ENCODE measurements around the gene AIM2. TPM values are rescaled to one million over a fixed set of nuclear protein-coding genes. Genes with fewer than 3 reads are reported as not detected.

The AIM2 gene
- total and polyA plus RNA-seq, 2 donors from 2014 or later = 4.6 TPM; not detected in 1

GRCh38 chr1:159091607-159092031, 15.1 kb upstream of the AIM2 start:
- intact Hi-C loops (cut with DNase I) = no loop called here
- Histone ChIP-seq H3K27ac (ENCODE audit: low read depth in 2 of 2, low read length in 2 of 2) (no peak overlapping the region), H3K27me3 (ENCODE audit: control insufficient read depth, insufficient read depth, low read length) (no peaks in the 10 kb centered on the region), H3K36me3 (ENCODE audit: control insufficient read depth in 2 of 3, insufficient read depth in 3 of 3, low read length in 3 of 3) (no peaks in the 10 kb centered on the region), H3K4me3 (ENCODE audit: low read length in 3 of 3) (no peak overlapping the region), H3K9ac (ENCODE audit: low read length in 3 of 3) (no peak overlapping the region), H3K9me3 (ENCODE audit: control insufficient read depth in 2 of 3, insufficient read depth in 1 of 3, low read length in 3 of 3) (no peaks in the 10 kb centered on the region), H3K4me1 (ENCODE audit: control insufficient read depth in 2 of 3, insufficient read depth in 2 of 3, low read depth in 1 of 3, low read length in 3 of 3) (no peaks in the 10 kb centered on the region)
- no peak for FAIRE-seq
- no peak for TF ChIP-seq CTCF (IDR thresholded peaks at IDR 0.05; ENCODE audit: borderline replicate concordance, extremely low read depth, insufficient read depth)
- no peak for DNase-seq

GRCh38 chr1:159091180-159091560, 14.6 kb upstream of the AIM2 start:
- Histone ChIP-seq H3K9me3 (ENCODE audit: control insufficient read depth in 2 of 3, insufficient read depth in 1 of 3, low read length in 3 of 3) (no peaks in the 10 kb centered on the region), H3K27ac (ENCODE audit: low read depth in 2 of 2, low read length in 2 of 2) (no peak overlapping the region), H3K36me3 (ENCODE audit: control insufficient read depth in 2 of 3, insufficient read depth in 3 of 3, low read length in 3 of 3) (no peaks in the 10 kb centered on the region), H3K9ac (ENCODE audit: low read length in 3 of 3) (no peak overlapping the region), H3K4me3 (ENCODE audit: low read length in 3 of 3) (no peak overlapping the region), H3K27me3 (ENCODE audit: control insufficient read depth, insufficient read depth, low read length) (no peaks in the 10 kb centered on the region), H3K4me1 (ENCODE audit: control insufficient read depth in 2 of 3, insufficient read depth in 2 of 3, low read depth in 1 of 3, low read length in 3 of 3) (no peaks in the 10 kb centered on the region)
- intact Hi-C loops (cut with DNase I) = no loop called here
- no peak for DNase-seq
- FAIRE-seq = no peak
- TF ChIP-seq CTCF (IDR thresholded peaks at IDR 0.05; ENCODE audit: borderline replicate concordance, extremely low read depth, insufficient read depth) = no peak

- no peaks in the 10 kb centered on the region for H3K4me1 ChIP-seq (ENCODE audit: control insufficient read depth in 2 of 3, insufficient read depth in 2 of 3, low read depth in 1 of 3, low read length in 3 of 3)
Measured at GRCh38 chr1:159090286-159091179, 14.0 kb upstream of the AIM2 start.

More at GRCh38 chr1:159090286-159091179, 14.0 kb upstream of the AIM2 start:
- Histone ChIP-seq H3K27me3 (ENCODE audit: control insufficient read depth, insufficient read depth, low read length) (no peaks in the 10 kb centered on the region), H3K9me3 (ENCODE audit: control insufficient read depth in 2 of 3, insufficient read depth in 1 of 3, low read length in 3 of 3) (no peaks in the 10 kb centered on the region), H3K9ac (ENCODE audit: low read length in 3 of 3) (no peak overlapping the region), H3K4me3 (ENCODE audit: low read length in 3 of 3) (no peak overlapping the region), H3K36me3 (ENCODE audit: control insufficient read depth in 2 of 3, insufficient read depth in 3 of 3, low read length in 3 of 3) (no peaks in the 10 kb centered on the region), H3K27ac (ENCODE audit: low read depth in 2 of 2, low read length in 2 of 2) (no peak overlapping the region)
- no peak for FAIRE-seq
- intact Hi-C loops (cut with DNase I) = no loop called here
- no peak for DNase-seq
- TF ChIP-seq CTCF (IDR thresholded peaks at IDR 0.05; ENCODE audit: borderline replicate concordance, extremely low read depth, insufficient read depth) = no peak

Measured in kidney (tissue), 14 donors.